Hepatocyte (in vitro differentiated cells): Measurements from ENCODE around the gene ZBTB21. TPM values are rescaled to one million over a fixed set of nuclear protein-coding genes. Genes with fewer than 3 reads are reported as not detected.

ENCODE experiments used
- DNase-seq: peaks from one replicate; pipeline ENCODE4 v3.0.0-alpha.2; 2016; ENCODE audit warnings: low spot score
- H2AFZ ChIP-seq: fragments of 200-600 bp; sonication (generic); 2 replicates; pipeline ENCODE4 v1.6.0; 2016; ENCODE audit warnings: antibody characterized with exemption, mild to moderate bottlenecking
- H3K27ac ChIP-seq: fragments of 200-600 bp; sonication (generic); 2 replicates; pipeline ENCODE4 v1.5.1; 2016; ENCODE audit warnings: mild to moderate bottlenecking
- H3K27me3 ChIP-seq: fragments of 200-600 bp; sonication (generic); 2 replicates; pipeline ENCODE4 v1.6.1; 2016
- H3K36me3 ChIP-seq: fragments of 200-600 bp; sonication (generic); replicated peaks from 2 replicates; pipeline ENCODE4 v1.5.1; 2016; ENCODE audit warnings: low read depth; ENCODE audit not compliant: insufficient read depth
- H3K4me1 ChIP-seq: fragments of 200-600 bp; sonication (generic); 2 replicates; pipeline ENCODE4 v1.5.1; 2016; ENCODE audit warnings: mild to moderate bottlenecking, moderate library complexity; ENCODE audit not compliant: insufficient read depth
- H3K4me2 ChIP-seq: fragments of 200-600 bp; sonication (generic); 2 replicates; pipeline ENCODE4 v1.6.0; 2016
- H3K4me3 ChIP-seq: fragments of 200-600 bp; sonication (generic); 2 replicates; pipeline ENCODE4 v1.5.1; 2016; ENCODE audit warnings: mild to moderate bottlenecking
- H3K79me2 ChIP-seq: fragments of 200-600 bp; sonication (generic); 2 replicates; pipeline ENCODE4 v1.6.0; 2017; ENCODE audit warnings: mild to moderate bottlenecking
- H3K9me2 ChIP-seq: fragments of 200-600 bp; sonication (generic); replicated peaks from 2 replicates; pipeline ENCODE4 v1.6.0; 2017; ENCODE audit warnings: mild to moderate bottlenecking; ENCODE audit not compliant: insufficient read depth
- H3K9me3 ChIP-seq: fragments of 200-600 bp; sonication (generic); 2 replicates; pipeline ENCODE4 v1.5.1; 2016; ENCODE audit warnings: low read depth, mild to moderate bottlenecking
- H4K20me1 ChIP-seq: fragments of 200-600 bp; sonication (generic); 2 replicates; pipeline ENCODE4 v1.6.0; 2016; ENCODE audit warnings: mild to moderate bottlenecking; ENCODE audit not compliant: insufficient read depth, poor library complexity, severe bottlenecking
- EZH2 ChIP-seq: fragments of 200-600 bp; sonication (generic); IDR thresholded peaks from 2 replicates; pipeline ENCODE4 v1.6.1; 2016; ENCODE audit warnings: antibody characterized with exemption, mild to moderate bottlenecking, borderline replicate concordance
- EZH2phosphoT487 ChIP-seq: fragments of 200-600 bp; sonication (generic); IDR thresholded peaks from one replicate; pipeline ENCODE4 v1.6.1; 2018; ENCODE audit warnings: antibody characterized with exemption, mild to moderate bottlenecking, low read depth, moderate library complexity; ENCODE audit not compliant: unreplicated experiment, severe bottlenecking
- WGBS: methylation state at CpG from one replicate; pipeline ENCODE4 v1.1.6; 2016; ENCODE audit warnings: low lambda C conversion rate; ENCODE audit errors: missing lambda C conversion rate; 5-methylcytosine and 5-hydroxymethylcytosine counted together
- polyA plus RNA-seq: library from polyadenylated mRNA; unstranded; fragments of >200 nt; fragmentation: Nextera tagmentation; extraction: Ambion mirVana; gene quantifications from 2 replicates; pipeline ENCODE4 v1.2.1, GENCODE V29; 2016
- total RNA-seq: library from RNA; depleted of rRNA; stranded (reverse); fragments of >200 nt; gene quantifications from 2 replicates; pipeline ENCODE4 v1.2.3, GENCODE V29; 2014
- TF ChIP-seq, protein P1 (sequence below): fragments of 200-600 bp; sonication (generic); IDR thresholded peaks from 2 replicates; pipeline ENCODE4 v1.5.1; 2016; ENCODE audit warnings: antibody characterized with exemption, mild to moderate bottlenecking; ENCODE audit not compliant: poor library complexity

The ZBTB21 gene
- total and polyA plus RNA-seq, 2 experiments from 2014 or later, result 6.0 to 21.5 TPM

DNA sequence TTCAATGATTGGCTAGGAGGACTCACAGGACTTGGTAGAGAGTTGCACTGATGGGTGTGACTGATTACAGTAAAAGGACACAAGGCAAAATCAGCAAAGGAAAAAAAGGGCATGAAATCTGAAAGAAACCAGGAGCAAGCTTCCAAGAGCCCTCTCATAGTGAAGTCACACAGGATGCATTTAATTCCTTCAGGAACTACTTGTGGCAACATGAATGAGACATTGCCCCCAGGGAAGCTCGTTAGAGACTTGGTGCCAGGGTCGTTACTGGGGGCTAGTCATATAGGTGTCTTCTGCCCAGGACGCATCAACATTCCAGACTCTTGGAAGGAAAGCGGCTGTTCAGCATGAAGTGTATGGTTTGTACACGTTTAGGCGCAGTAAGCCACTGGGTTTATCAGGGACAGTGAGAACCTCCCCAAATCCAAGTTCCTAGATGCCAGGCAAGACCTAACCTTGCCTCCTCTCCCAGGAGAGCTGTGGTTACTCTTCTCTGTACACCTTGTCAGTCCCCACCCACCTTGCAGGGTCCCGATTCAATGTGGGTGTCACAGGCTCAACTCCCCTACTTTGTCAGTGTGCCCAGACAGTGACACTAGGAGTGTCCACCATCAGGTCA, 30.3 kb downstream of the ZBTB21 start:
- DNase-seq, result no peak
- TF ChIP-seq EZH2 (no peak), EZH2phosphoT487 (no peak)
- TF ChIP-seq, protein P1, sequence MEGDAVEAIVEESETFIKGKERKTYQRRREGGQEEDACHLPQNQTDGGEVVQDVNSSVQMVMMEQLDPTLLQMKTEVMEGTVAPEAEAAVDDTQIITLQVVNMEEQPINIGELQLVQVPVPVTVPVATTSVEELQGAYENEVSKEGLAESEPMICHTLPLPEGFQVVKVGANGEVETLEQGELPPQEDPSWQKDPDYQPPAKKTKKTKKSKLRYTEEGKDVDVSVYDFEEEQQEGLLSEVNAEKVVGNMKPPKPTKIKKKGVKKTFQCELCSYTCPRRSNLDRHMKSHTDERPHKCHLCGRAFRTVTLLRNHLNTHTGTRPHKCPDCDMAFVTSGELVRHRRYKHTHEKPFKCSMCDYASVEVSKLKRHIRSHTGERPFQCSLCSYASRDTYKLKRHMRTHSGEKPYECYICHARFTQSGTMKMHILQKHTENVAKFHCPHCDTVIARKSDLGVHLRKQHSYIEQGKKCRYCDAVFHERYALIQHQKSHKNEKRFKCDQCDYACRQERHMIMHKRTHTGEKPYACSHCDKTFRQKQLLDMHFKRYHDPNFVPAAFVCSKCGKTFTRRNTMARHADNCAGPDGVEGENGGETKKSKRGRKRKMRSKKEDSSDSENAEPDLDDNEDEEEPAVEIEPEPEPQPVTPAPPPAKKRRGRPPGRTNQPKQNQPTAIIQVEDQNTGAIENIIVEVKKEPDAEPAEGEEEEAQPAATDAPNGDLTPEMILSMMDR, result no peak
- H3K4me2 ChIP-seq, result no peak overlapping the region
- H3K27ac ChIP-seq, result no peak overlapping the region
- H3K4me3 ChIP-seq, result no peak overlapping the region
- no peaks in the 10 kb centered on the region for H3K27me3 ChIP-seq
- WGBS, result 90% methylated on average over 7 of the region's 7 CpGs
- H3K79me2 ChIP-seq, result no peaks in the 10 kb centered on the region
- no peaks in the 10 kb centered on the region for H4K20me1 ChIP-seq
- H3K9me3 ChIP-seq, result no peaks in the 10 kb centered on the region
- no peaks in the 10 kb centered on the region for H3K36me3 ChIP-seq
- no peak overlapping the region for H2AFZ ChIP-seq
- no peaks in the 10 kb centered on the region for H3K4me1 ChIP-seq
- no peaks in the 10 kb centered on the region for H3K9me2 ChIP-seq

DNA sequence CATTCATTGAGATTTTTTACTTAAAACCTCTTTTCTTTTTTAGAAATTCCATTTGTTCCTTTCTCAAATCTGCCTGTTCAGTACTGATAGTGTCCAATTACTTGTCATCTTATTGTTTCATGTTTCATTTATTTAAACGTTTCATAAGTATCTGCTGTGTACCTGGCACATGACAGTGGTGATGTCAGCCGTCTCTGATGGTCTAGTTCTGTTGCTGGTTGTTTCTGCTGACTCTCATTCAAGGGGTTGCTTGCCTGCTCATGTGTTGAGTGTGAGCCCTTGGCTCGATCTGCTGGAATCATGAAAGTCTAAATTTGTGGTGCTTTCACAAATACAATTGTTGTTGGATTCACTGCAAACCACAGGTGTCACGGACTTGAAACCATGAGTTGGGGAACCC, 30.8 kb downstream of the ZBTB21 start:
- no peaks in the 10 kb centered on the region for H3K79me2 ChIP-seq
- H3K4me1 ChIP-seq, result no peaks in the 10 kb centered on the region
- H3K9me3 ChIP-seq, result no peaks in the 10 kb centered on the region
- H3K36me3 ChIP-seq, result no peaks in the 10 kb centered on the region
- H3K4me3 ChIP-seq, result no peak overlapping the region
- no peak overlapping the region for H3K4me2 ChIP-seq
- no peaks in the 10 kb centered on the region for H3K9me2 ChIP-seq
- DNase-seq, result no peak
- H2AFZ ChIP-seq, result no peak overlapping the region
- TF ChIP-seq EZH2 (no peak), EZH2phosphoT487 (no peak)
- TF ChIP-seq, protein P1, result no peak
- H3K27ac ChIP-seq, result no peak overlapping the region
- WGBS, result 63% methylated on average over 4 of the region's 4 CpGs
- no peaks in the 10 kb centered on the region for H4K20me1 ChIP-seq
- H3K27me3 ChIP-seq, result no peaks in the 10 kb centered on the region

DNA sequence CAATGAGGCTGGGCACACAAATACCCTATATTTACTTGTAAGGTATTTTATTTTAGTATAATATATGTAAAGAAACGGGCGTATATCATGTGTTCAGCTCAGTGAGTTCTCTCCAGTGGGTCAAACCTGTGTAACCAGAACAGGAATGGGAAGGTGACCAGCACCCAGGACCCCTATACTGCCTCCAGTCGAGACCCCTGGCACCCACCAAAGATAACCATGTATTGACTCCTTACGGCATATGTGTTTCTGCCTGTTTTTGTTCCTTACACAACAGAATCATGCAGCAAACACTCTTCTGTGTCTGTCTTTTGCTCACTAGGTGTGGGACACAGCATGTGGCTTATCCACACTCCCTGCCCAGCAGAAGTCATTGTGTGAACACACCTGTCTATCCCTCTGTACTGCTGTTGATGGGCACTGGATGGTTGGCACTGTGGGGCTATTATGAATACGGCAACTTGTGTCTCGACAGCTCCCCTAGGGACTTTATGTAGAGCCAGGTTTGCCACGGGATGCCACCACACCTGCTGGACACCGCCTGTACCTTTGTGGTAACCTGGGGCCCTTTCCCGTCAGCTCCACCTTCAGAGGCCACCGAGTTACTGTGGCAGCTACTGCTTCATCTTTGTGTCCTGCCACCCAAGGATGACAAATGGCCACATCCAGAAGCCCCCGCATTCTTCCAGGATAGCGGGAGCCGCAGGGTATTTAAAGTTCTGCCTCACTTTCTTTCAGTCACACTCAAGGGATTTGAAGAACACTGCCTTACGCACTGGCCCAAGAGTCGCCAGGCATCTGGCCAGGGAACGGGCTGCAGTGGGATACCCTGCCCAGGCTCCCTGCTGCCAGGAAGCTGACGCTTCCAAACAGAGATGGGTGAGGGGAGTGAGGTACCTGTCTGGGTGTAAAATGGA, 32.9 kb downstream of the ZBTB21 start:
- Histone ChIP-seq H3K27me3 (no peaks in the 10 kb centered on the region), H3K9me2 (no peaks in the 10 kb centered on the region), H3K36me3 (no peaks in the 10 kb centered on the region), H3K79me2 (no peaks in the 10 kb centered on the region), H3K4me2 (no peak overlapping the region), H3K4me3 (no peak overlapping the region), H2AFZ (no peak overlapping the region), H3K27ac (no peak overlapping the region), H3K9me3 (no peaks in the 10 kb centered on the region), H4K20me1 (no peaks in the 10 kb centered on the region), H3K4me1 (no peaks in the 10 kb centered on the region)
- 89% methylated on average over 17 of the region's 17 CpGs for WGBS
- TF ChIP-seq EZH2, result no peak
- TF ChIP-seq, protein P1, result no peak
- TF ChIP-seq EZH2phosphoT487, result no peak
- DNase-seq, result no peak
